HepG2 (cell line): Measurements from ENCODE around the gene KIF1C. TPM values are rescaled to one million over a fixed set of nuclear protein-coding genes. Genes with fewer than 3 reads are reported as not detected.

Experiments
- ARID2 ChIP-seq: sonication (generic); formaldehyde crosslinking; IDR thresholded peaks from 2 replicates; pipeline ENCODE4 v1.8.1; 2022; ENCODE audit warnings: mild to moderate bottlenecking, missing genetic modification reagents, borderline replicate concordance
- E2F2 ChIP-seq: sonication (generic); formaldehyde crosslinking; IDR thresholded peaks from 2 replicates; pipeline ENCODE4 v1.4.0; 2020; ENCODE audit warnings: missing genetic modification reagents, borderline replicate concordance
- HNF4A ChIP-seq: sonication (generic); formaldehyde crosslinking; IDR thresholded peaks from 2 replicates; pipeline ENCODE4 v1.4.0; 2020; ENCODE audit warnings: missing genetic modification reagents
- MLX ChIP-seq: IDR thresholded peaks from 2 replicates; pipeline ENCODE4 v1.6.1; 2016
- MYC ChIP-seq: sonication (generic); formaldehyde crosslinking; IDR thresholded peaks from 2 replicates; pipeline ENCODE4 v1.9.0; 2021; ENCODE audit warnings: missing genetic modification reagents, borderline replicate concordance
- NFIC ChIP-seq: IDR thresholded peaks from 2 replicates; pipeline ENCODE4 v1.6.1; 2012; ENCODE audit warnings: mild to moderate bottlenecking, low read length, inconsistent platforms
- RBAK ChIP-seq: sonication (generic); formaldehyde crosslinking; IDR thresholded peaks from 2 replicates; pipeline ENCODE4 v1.5.1; 2020; ENCODE audit warnings: mild to moderate bottlenecking, missing genetic modification reagents
- RXRA ChIP-seq: sonication (generic); formaldehyde crosslinking; IDR thresholded peaks from 2 replicates; pipeline ENCODE4 v1.5.1; 2020; ENCODE audit warnings: missing genetic modification reagents
- SAP130 ChIP-seq: IDR thresholded peaks from 2 replicates; pipeline ENCODE4 v1.6.1; 2016; ENCODE audit warnings: low read depth
- TEAD3 ChIP-seq: optimal IDR thresholded peaks from 2 replicates; pipeline ENCODE3; 2016; ENCODE audit warnings: borderline replicate concordance
- ZNF335 ChIP-seq: sonication (generic); formaldehyde crosslinking; IDR thresholded peaks from 2 replicates; pipeline ENCODE4 v1.4.0; 2020; ENCODE audit warnings: missing genetic modification reagents
- polyA plus RNA-seq, 8 experiments: library from polyadenylated mRNA; depleted of rRNA in 3 of 8; stranded (reverse) in 7 of 8; unstranded in 1 of 8; fragments of >200 nt; fragmentation: Illumina TruSeq in 4 of 8; extraction: Trizol in 4 of 8; gene quantifications; 2 replicates each; pipeline versions ENCODE4 v1.2.1 to v1.2.3, GENCODE V29; 2011 to 2016; ENCODE audit warnings: low read depth in 4 of 8, missing spikeins in 1 of 8, mixed read lengths in 1 of 8; ENCODE audit not compliant: insufficient read depth in 1 of 8
- total RNA-seq, 5 experiments: library from RNA; depleted of rRNA; stranded (reverse); fragments of >200 nt; fragmentation: Illumina TruSeq; extraction: Trizol; gene quantifications; 2 replicates each; pipeline ENCODE4 v1.2.3, GENCODE V29; 2016; ENCODE audit warnings: low read depth in 1 of 5
- TF ChIP-seq, protein P1 (sequence below): IDR thresholded peaks from 2 replicates; pipeline ENCODE4 v1.6.1; 2016; ENCODE audit warnings: low read depth, missing genetic modification reagents, missing compliant biosample characterization
- TF ChIP-seq, protein P2 (sequence below): sonication (generic); formaldehyde crosslinking; IDR thresholded peaks from 2 replicates; pipeline ENCODE4 v1.4.0; 2020; ENCODE audit warnings: missing genetic modification reagents

The KIF1C gene
- total and polyA plus RNA-seq, 2 of the 13 experiments (the other 11 are each of a cell fraction or from before 2014, with no cell fraction given), result 70.0 to 104 TPM

GRCh38 chr17:4969551-4970173 is 28.1 kb upstream of the KIF1C start (continued):
- TF ChIP-seq MLX (no peak), ARID2 (CRISPR knock-in tag) (no peak), NFIC (no peak), E2F2 (no peak), MYC (CRISPR knock-in tag) (peak; percentile 39; the same call in 1 of the 2 replicates), ZNF335 (0 out of 2 replicates have a peak, but pooled peaks have one; percentile 26), TEAD3 (CRISPR knock-in tag) (peak; percentile 26), RBAK (CRISPR knock-in tag) (no peak), HNF4A (peak; percentile 78), SAP130 (CRISPR knock-in tag) (peak; percentile 54; the same call in 1 of the 2 replicates), RXRA (CRISPR knock-in tag) (no peak)
- TF ChIP-seq, protein P1, sequence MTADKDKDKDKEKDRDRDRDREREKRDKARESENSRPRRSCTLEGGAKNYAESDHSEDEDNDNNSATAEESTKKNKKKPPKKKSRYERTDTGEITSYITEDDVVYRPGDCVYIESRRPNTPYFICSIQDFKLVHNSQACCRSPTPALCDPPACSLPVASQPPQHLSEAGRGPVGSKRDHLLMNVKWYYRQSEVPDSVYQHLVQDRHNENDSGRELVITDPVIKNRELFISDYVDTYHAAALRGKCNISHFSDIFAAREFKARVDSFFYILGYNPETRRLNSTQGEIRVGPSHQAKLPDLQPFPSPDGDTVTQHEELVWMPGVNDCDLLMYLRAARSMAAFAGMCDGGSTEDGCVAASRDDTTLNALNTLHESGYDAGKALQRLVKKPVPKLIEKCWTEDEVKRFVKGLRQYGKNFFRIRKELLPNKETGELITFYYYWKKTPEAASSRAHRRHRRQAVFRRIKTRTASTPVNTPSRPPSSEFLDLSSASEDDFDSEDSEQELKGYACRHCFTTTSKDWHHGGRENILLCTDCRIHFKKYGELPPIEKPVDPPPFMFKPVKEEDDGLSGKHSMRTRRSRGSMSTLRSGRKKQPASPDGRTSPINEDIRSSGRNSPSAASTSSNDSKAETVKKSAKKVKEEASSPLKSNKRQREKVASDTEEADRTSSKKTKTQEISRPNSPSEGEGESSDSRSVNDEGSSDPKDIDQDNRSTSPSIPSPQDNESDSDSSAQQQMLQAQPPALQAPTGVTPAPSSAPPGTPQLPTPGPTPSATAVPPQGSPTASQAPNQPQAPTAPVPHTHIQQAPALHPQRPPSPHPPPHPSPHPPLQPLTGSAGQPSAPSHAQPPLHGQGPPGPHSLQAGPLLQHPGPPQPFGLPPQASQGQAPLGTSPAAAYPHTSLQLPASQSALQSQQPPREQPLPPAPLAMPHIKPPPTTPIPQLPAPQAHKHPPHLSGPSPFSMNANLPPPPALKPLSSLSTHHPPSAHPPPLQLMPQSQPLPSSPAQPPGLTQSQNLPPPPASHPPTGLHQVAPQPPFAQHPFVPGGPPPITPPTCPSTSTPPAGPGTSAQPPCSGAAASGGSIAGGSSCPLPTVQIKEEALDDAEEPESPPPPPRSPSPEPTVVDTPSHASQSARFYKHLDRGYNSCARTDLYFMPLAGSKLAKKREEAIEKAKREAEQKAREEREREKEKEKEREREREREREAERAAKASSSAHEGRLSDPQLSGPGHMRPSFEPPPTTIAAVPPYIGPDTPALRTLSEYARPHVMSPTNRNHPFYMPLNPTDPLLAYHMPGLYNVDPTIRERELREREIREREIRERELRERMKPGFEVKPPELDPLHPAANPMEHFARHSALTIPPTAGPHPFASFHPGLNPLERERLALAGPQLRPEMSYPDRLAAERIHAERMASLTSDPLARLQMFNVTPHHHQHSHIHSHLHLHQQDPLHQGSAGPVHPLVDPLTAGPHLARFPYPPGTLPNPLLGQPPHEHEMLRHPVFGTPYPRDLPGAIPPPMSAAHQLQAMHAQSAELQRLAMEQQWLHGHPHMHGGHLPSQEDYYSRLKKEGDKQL (CRISPR knock-in tag), result no peak
- TF ChIP-seq, protein P2, sequence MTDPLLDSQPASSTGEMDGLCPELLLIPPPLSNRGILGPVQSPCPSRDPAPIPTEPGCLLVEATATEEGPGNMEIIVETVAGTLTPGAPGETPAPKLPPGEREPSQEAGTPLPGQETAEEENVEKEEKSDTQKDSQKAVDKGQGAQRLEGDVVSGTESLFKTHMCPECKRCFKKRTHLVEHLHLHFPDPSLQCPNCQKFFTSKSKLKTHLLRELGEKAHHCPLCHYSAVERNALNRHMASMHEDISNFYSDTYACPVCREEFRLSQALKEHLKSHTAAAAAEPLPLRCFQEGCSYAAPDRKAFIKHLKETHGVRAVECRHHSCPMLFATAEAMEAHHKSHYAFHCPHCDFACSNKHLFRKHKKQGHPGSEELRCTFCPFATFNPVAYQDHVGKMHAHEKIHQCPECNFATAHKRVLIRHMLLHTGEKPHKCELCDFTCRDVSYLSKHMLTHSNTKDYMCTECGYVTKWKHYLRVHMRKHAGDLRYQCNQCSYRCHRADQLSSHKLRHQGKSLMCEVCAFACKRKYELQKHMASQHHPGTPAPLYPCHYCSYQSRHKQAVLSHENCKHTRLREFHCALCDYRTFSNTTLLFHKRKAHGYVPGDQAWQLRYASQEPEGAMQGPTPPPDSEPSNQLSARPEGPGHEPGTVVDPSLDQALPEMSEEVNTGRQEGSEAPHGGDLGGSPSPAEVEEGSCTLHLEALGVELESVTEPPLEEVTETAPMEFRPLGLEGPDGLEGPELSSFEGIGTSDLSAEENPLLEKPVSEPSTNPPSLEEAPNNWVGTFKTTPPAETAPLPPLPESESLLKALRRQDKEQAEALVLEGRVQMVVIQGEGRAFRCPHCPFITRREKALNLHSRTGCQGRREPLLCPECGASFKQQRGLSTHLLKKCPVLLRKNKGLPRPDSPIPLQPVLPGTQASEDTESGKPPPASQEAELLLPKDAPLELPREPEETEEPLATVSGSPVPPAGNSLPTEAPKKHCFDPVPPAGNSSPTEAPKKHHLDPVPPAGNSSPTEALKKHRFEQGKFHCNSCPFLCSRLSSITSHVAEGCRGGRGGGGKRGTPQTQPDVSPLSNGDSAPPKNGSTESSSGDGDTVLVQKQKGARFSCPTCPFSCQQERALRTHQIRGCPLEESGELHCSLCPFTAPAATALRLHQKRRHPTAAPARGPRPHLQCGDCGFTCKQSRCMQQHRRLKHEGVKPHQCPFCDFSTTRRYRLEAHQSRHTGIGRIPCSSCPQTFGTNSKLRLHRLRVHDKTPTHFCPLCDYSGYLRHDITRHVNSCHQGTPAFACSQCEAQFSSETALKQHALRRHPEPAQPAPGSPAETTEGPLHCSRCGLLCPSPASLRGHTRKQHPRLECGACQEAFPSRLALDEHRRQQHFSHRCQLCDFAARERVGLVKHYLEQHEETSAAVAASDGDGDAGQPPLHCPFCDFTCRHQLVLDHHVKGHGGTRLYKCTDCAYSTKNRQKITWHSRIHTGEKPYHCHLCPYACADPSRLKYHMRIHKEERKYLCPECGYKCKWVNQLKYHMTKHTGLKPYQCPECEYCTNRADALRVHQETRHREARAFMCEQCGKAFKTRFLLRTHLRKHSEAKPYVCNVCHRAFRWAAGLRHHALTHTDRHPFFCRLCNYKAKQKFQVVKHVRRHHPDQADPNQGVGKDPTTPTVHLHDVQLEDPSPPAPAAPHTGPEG (CRISPR knock-in tag), result peak; percentile 54; the same call in 1 of the 2 replicates
